OCI-LY7 (cell line): ENCODE data around the gene TLNRD1. TPM values are rescaled to one million over a fixed set of nuclear protein-coding genes. Genes with fewer than 3 reads are reported as not detected.
A peak's percentile ranks its signal among the peaks of the same experiment; 100 is the strongest.

Source experiments
- BruUV-seq: library from RNA; stranded (reverse); fragments of 400-500 nt; replicated peaks from 2 replicates; lab custom pipeline; 2021; lab: Mats Ljungman, UMichigan
- CTCF ChIA-PET: fragments of 300-600 bp; sonication (Branson Sonifier 250); formaldehyde crosslinking; loops from one replicate; lab custom pipeline; 2022; ENCODE audit warnings: antibody characterized with exemption; ENCODE audit not compliant: unreplicated experiment; lab: Charles Lee
- POLR2A ChIA-PET: fragments of 300-600 bp; sonication (Branson Sonifier 250); formaldehyde crosslinking; loops from one replicate; lab custom pipeline; 2022; ENCODE audit warnings: antibody characterized with exemption; lab: Charles Lee
- DNase-seq: peaks from one replicate; pipeline ENCODE4 v3.0.0-alpha.2; 2015; ENCODE audit warnings: low spot score
- H2AFZ ChIP-seq: fragments of 200-600 bp; sonication (generic), shearing (Covaris generic); 2 replicates; pipeline ENCODE4 v1.6.1; 2014; ENCODE audit warnings: mild to moderate bottlenecking, antibody characterized with exemption, low read length, moderate library complexity
- H3K27ac ChIP-seq: fragments of 200-600 bp; sonication (generic); 2 replicates; pipeline ENCODE4 v1.5.1; 2014; ENCODE audit warnings: mixed run types, low read depth, mild to moderate bottlenecking, moderate library complexity, low read length, inconsistent platforms; ENCODE audit not compliant: poor library complexity, severe bottlenecking
- H3K36me3 ChIP-seq: fragments of 200-600 bp; sonication (generic); 2 replicates; pipeline ENCODE4 v1.6.1; 2014; ENCODE audit warnings: mild to moderate bottlenecking, antibody characterized with exemption, low read length, moderate library complexity, mixed read lengths; ENCODE audit not compliant: insufficient read depth
- H3K4me1 ChIP-seq: fragments of 200-600 bp; sonication (generic); 2 replicates; pipeline ENCODE4 v1.5.1; 2014; ENCODE audit warnings: mild to moderate bottlenecking, low read length; ENCODE audit not compliant: insufficient read depth, poor library complexity, severe bottlenecking
- H3K4me2 ChIP-seq: fragments of 200-600 bp; sonication (generic); 2 replicates; pipeline ENCODE4 v1.6.1; 2014; ENCODE audit warnings: mild to moderate bottlenecking, low read length
- H3K4me3 ChIP-seq: fragments of 200-600 bp; sonication (generic); 2 replicates; pipeline ENCODE4 v1.5.1; 2014; ENCODE audit warnings: mild to moderate bottlenecking, low read depth, low read length; ENCODE audit not compliant: poor library complexity, severe bottlenecking
- H3K79me2 ChIP-seq: fragments of 200-600 bp; sonication (generic); 2 replicates; pipeline ENCODE4 v1.6.1; 2016; ENCODE audit warnings: low read depth, mild to moderate bottlenecking, low read length, moderate library complexity, mixed read lengths; ENCODE audit not compliant: insufficient read depth
- H3K9me2 ChIP-seq: fragments of 200-600 bp; sonication (generic); 2 replicates; pipeline ENCODE4 v1.6.1; 2016; ENCODE audit warnings: mild to moderate bottlenecking, low read length, mixed read lengths; ENCODE audit not compliant: insufficient read depth
- H3K9me3 ChIP-seq: fragments of 200-600 bp; sonication (generic); 2 replicates; pipeline ENCODE4 v1.6.1; 2014; ENCODE audit warnings: mild to moderate bottlenecking, mixed run types, low read length, mixed read lengths
- H4K20me1 ChIP-seq: fragments of 200-600 bp; sonication (generic); 2 replicates; pipeline ENCODE4 v1.6.1; 2014; ENCODE audit warnings: mild to moderate bottlenecking, antibody characterized with exemption, low read length, moderate library complexity, mixed read lengths; ENCODE audit not compliant: insufficient read depth
- EZH2phosphoT487 ChIP-seq: fragments of 200-600 bp; sonication (generic); IDR thresholded peaks from 2 replicates; pipeline ENCODE4 v1.6.1; 2018; ENCODE audit warnings: low read depth, borderline replicate concordance, mild to moderate bottlenecking, mixed run types, antibody characterized with exemption, low read length, moderate library complexity, mixed read lengths
- intact Hi-C: fragments of 100-400 bp; cut with micrococcal nuclease; formaldehyde crosslinking; loops from one replicate; pipeline ENCODE4 v1.10.0; 2022; ENCODE audit not compliant: unreplicated experiment
- total RNA-seq, 2 experiments: library from RNA; depleted of rRNA in 1 of 2; stranded (reverse); fragments of >200 nt in 1 of 2; shearing (Covaris generic) in 1 of 2; gene quantifications; 2 replicates each; pipeline ENCODE4 v1.2.3, GENCODE V29; 2014 to 2022
- TF ChIP-seq, protein P1 (sequence below): fragments of 200-600 bp; sonication (generic); conservative IDR thresholded peaks from 2 replicates; pipeline ENCODE4 v1.5.1; 2014; ENCODE audit warnings: mild to moderate bottlenecking, antibody characterized with exemption, low read length, moderate library complexity, mixed read lengths

The TLNRD1 gene
- total RNA-seq, 2 experiments from 2014 or later: 17.4 to 19.9 TPM

DNA sequence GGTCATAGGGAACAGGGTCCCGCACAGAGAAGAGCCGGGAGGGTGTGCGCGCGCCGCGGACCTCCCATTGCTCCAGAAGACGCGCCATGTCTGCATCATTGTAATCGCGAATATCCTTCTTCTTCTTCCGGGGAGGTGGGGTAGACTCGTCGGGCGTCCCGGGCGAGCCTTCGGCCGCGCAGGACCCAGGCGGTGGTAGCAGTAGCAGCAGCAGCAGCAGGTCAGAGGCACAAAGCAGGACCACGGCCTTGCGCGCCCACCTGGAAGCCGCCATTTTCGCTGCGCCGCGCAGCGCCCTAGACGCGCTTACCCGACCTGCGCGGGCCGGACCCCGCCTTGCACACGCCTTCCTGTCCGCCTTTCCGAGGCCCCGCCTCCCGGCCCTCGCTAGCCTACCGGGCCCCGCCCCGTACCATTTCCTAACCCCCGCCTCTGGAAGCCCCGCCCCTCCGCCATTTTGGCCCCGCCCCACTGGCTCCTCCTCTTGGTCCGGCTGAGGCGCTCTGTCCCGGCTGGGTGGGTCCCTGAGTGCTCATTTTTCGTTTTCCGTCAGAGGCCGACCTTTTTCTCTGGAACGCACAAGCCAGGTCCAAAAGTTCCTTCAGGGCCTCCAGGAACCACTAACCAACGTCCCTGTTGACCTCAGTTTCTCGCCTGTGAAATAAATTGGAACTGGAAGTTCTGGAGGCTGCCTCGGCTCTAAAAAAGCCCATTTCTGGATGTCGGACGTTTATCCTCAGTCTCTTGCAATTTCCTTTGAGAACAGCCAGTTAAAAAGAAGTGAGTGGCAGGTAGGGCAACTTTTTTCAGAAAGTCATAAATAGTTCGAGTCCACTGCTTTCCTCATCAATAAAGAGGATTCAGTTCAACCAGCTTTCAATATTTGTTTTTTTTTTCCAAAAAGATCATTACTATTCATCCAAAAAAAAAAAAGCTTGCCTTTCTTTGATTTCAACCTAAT is 10.9 kb upstream of the TLNRD1 start, which contains the start of gene MESD:
MESD (minus strand) TSS at position 302 of the 961 bp plus-strand sequence; CDS start at position 274, 28 bp downstream.
- Histone ChIP-seq H2AFZ (peak within 1 kb of the TSS; percentile 97), H3K27ac (peak within 1 kb of the TSS; percentile 47), H3K4me3 (peak within 1 kb of the TSS; percentile 86), H4K20me1 (peaks cover 13% of the 10 kb centered on the region; the same call in 1 of the 2 replicates), H3K9me2 (no peaks in the 10 kb centered on the region), H3K36me3 (peaks cover 8% of the 10 kb centered on the region; the same call in 1 of the 2 replicates), H3K79me2 (peaks cover 44% of the 10 kb centered on the region), H3K4me1 (peaks cover 38% of the 10 kb centered on the region), H3K4me2 (peak within 1 kb of the TSS; percentile 93), H3K9me3 (no peaks in the 10 kb centered on the region)
- intact Hi-C loops: loop anchor here (1.0 to 5.0 kb wide), 3 partner anchors 10 to 1677 kb away; partner anchors contain the start of gene TMED3
- CTCF ChIA-PET: interaction anchor here (1.0 kb wide), 1 partner anchor 276 kb away, joined by 3 read pairs; no protein-coding TSS in a partner anchor
- TF ChIP-seq, protein P1, sequence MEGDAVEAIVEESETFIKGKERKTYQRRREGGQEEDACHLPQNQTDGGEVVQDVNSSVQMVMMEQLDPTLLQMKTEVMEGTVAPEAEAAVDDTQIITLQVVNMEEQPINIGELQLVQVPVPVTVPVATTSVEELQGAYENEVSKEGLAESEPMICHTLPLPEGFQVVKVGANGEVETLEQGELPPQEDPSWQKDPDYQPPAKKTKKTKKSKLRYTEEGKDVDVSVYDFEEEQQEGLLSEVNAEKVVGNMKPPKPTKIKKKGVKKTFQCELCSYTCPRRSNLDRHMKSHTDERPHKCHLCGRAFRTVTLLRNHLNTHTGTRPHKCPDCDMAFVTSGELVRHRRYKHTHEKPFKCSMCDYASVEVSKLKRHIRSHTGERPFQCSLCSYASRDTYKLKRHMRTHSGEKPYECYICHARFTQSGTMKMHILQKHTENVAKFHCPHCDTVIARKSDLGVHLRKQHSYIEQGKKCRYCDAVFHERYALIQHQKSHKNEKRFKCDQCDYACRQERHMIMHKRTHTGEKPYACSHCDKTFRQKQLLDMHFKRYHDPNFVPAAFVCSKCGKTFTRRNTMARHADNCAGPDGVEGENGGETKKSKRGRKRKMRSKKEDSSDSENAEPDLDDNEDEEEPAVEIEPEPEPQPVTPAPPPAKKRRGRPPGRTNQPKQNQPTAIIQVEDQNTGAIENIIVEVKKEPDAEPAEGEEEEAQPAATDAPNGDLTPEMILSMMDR: no peak
- TF ChIP-seq EZH2phosphoT487: no peak
- peak; percentile 97 for DNase-seq
- POLR2A ChIA-PET: interaction anchor here (0.6 to 2.8 kb wide), 7 partner anchors 10 to 1760 kb away, joined by 3 to 24 read pairs (median 6); partner anchors contain the start of gene TLNRD1
- BruUV-seq: TSS peak; percentile 99

- Histone ChIP-seq H2AFZ (peak overlapping the region; percentile 97; the same call in 1 of the 2 replicates), H3K4me2 (peak overlapping the region; percentile 92), H4K20me1 (peaks cover 13% of the 10 kb centered on the region; the same call in 1 of the 2 replicates), H3K27ac (peak overlapping the region; percentile 47), H3K79me2 (peaks cover 33% of the 10 kb centered on the region), H3K4me1 (peaks cover 38% of the 10 kb centered on the region), H3K36me3 (peaks cover 6% of the 10 kb centered on the region; the same call in 1 of the 2 replicates), H3K9me2 (no peaks in the 10 kb centered on the region), H3K4me3 (peak overlapping the region; percentile 15), H3K9me3 (no peaks in the 10 kb centered on the region)
- no peak for DNase-seq
- no TSS peak for BruUV-seq
- ChIA-PET POLR2A (interaction anchor here (0.6 to 2.8 kb wide), 6 partner anchors 8 to 299 kb away, joined by 3 to 24 read pairs (median 4); partner anchors contain the start of gene TLNRD1), CTCF (interaction anchor here (1.0 kb wide), 1 partner anchor 275 kb away, joined by 3 read pairs; no protein-coding TSS in a partner anchor)
- intact Hi-C loops: no loop called here
- TF ChIP-seq EZH2phosphoT487: no peak
- TF ChIP-seq, protein P1: no peak
These were observed 9.8 kb upstream of the TLNRD1 start for GRCh38 chr15:80990955-80991354.
